PFSK-1 (cell line): ENCODE data around the gene NUBPL.

ENCODE experiments used
- POLR2AphosphoS5 ChIP-seq: IDR thresholded peaks from 2 replicates; pipeline ENCODE4 v1.6.1; 2012; ENCODE audit warnings: low read depth, mild to moderate bottlenecking, control low read depth, low read length, moderate library complexity
- REST ChIP-seq, 2 experiments: IDR thresholded peaks; 2 replicates each; pipeline versions ENCODE4 v1.6.1 to v1.8.0; 2011 to 2012; ENCODE audit warnings: low read depth in 2 of 2, low read length in 2 of 2, control low read depth in 1 of 2, inconsistent platforms in 1 of 2, mild to moderate bottlenecking in 1 of 2, moderate library complexity in 1 of 2; ENCODE audit not compliant: insufficient read depth in 1 of 2
- SIN3A ChIP-seq: IDR thresholded peaks from 2 replicates; pipeline ENCODE4 v1.6.1; 2012; ENCODE audit warnings: mild to moderate bottlenecking, low read length, moderate library complexity, borderline replicate concordance; ENCODE audit not compliant: insufficient read depth
- TAF1 ChIP-seq: IDR thresholded peaks from 2 replicates; pipeline ENCODE4 v1.6.1; 2012; ENCODE audit warnings: low read length, control low read depth, borderline replicate concordance; ENCODE audit not compliant: insufficient read depth

DNA sequence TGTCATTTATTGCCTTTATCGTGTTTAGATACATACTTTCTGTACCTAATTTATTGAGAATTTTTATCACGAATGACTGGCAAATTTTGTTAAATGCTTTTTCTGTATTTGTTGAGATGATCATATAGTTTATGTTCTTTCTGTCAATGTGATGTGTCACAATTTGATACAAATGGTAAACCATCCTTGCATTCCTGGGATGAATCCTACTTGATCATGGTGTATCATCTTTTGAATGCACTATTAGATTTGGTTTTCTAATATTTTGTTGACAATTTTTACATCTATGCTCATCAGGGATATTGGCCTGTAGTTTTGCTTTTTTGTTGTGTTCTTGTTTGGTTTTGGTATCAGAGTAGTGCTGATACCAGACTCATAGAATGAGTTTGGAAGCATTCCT is 185.1 kb downstream of the NUBPL start:
- TF ChIP-seq POLR2AphosphoS5: no peak
- TF ChIP-seq SIN3A: no peak
- TF ChIP-seq TAF1: no peak
- no peak for TF ChIP-seq REST (IDR thresholded peaks at IDR 0.05; ENCODE audit: insufficient read depth in 1 of 2, low read depth in 2 of 2, low read length in 2 of 2)
